GM19240 (cell line): Measurements from ENCODE around the gene EPHA4.
"Not testable (repeated sequence)": the region's sequence is repeated elsewhere in the genome, so short reads cannot be mapped to it uniquely, and the experiment has no call there.

Experiments
- DNase-seq: peaks from one replicate; pipeline ENCODE4 v3.0.0; 2011; ENCODE audit warnings: low spot score; ENCODE audit not compliant: insufficient read length

Gene EPHA4

DNA sequence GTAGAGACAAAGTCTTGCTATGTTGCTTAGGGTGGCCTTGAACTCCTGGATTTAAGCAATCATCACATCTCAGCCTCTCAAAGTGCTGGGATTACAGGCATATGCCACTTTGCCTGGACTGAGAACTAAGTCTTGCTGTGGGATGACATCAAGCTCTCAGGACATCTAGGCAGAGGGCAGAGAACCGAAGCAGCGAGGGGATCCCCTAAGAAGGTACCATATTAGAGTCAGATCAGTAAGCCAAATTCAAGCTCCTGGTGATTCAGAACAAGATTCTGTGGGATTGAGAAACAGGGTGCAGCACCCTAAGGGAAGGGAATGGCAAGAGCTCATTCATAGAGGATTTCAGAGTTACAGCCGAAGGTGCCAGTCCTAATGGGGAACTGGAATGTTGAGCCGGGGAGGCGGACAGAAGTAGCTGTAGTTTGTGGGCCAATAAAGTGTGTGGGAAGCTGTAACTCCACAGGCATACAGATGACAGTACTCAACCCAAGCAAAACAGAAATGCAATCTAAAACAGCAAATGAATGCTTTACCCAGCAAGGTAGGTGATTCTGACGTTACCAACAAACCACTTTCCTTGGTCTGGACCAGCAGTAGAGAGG lies 30.9 kb downstream of the EPHA4 start:
- no peak for DNase-seq

DNA sequence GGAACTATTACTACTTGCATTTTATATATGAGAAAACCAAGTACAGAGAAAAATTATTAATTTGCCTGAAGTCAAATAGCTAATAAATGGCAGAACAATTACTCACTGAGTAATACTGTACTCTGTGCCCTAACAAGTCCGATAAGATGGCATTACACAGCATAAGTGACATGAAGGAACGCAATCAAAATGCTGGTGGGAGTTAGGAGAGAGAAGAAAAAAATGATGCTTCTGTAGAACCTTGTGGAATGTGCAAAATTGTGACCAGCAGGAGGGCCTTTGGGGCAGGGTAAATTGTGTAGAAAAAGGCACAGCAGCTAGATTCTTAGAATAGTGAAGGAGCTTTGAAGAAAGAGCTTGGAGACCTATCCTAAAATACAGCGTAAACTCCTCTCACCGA lies 32.9 kb downstream of the EPHA4 start:
- no peak for DNase-seq

DNA sequence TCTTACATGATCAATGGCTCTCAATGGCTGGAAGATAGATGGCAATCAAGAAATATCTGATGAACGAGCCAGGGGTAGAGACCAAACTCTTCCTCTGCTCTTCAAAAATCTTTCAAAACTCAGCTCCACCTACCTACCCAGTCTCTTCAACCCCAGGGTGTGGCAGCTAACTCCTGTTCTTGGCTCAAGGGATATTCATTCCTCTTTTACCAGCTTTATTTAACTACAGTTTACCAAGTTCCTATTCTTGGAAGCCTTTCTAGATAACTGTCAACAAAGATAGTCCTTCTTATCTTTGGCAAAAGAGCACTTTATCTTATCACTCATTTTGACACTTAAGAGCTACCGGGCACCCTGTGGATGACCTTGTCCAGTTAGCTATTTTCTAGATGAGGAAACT lies 36.3 kb downstream of the EPHA4 start:
- no peak for DNase-seq

DNA sequence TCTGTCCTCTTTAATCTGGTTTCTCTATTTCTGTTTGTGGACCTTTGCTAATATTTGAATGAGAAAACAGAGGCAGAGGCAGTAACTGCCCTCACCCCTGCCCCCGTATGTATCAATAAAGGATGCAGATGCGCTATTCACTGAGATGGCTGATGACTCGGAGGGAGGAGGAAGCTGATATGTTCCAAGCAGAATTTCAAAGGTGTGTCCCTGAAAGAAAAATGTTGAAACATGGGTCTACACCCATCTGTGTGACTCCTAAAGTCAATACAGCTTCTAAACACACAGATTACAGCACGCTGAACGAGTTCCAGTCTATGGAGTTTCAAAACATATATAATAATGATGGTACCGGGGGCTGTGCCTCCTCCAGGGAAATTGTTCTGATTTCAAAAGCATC lies 38.8 kb downstream of the EPHA4 start:
- DNase-seq = no peak

DNA sequence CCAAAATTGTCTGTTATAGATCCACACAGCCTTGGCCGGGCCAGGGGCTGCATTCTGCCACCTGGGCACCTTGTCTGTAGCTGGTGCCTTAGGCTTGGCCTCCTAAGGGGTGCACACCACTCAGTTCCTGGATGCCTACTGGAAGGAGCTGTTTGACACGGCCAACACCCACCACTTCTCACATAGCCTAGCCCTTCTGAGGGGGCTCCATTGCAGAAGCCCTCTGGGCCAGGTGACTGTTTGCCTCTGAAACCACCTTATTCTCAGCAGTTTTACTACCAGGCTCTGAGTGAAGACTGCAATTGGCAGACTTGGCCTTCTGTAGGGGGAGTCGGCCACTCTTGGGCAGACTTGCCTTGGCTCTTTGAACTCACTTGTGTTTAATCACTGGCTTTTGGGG lies 39.5 kb downstream of the EPHA4 start:
- DNase-seq = no peak

DNA sequence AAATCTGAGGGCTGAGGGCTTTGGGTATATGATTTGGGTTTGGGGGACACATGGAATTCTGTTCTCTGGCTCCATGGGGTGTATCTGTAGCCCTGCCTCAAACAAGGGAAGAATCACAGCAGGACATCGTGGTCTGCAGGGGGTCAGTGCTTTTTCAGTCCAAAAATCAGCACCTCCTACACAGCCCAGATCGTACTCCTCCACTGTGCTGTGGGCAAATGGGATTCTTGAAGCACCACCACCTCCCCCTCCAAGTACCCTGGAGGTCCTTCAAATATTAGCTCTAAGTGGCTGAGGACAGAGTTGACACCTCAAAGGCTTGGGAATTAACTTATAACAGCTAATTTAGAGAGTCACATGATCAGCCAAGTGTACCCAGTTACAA lies 41.5 kb downstream of the EPHA4 start:
- no peak for DNase-seq

DNA sequence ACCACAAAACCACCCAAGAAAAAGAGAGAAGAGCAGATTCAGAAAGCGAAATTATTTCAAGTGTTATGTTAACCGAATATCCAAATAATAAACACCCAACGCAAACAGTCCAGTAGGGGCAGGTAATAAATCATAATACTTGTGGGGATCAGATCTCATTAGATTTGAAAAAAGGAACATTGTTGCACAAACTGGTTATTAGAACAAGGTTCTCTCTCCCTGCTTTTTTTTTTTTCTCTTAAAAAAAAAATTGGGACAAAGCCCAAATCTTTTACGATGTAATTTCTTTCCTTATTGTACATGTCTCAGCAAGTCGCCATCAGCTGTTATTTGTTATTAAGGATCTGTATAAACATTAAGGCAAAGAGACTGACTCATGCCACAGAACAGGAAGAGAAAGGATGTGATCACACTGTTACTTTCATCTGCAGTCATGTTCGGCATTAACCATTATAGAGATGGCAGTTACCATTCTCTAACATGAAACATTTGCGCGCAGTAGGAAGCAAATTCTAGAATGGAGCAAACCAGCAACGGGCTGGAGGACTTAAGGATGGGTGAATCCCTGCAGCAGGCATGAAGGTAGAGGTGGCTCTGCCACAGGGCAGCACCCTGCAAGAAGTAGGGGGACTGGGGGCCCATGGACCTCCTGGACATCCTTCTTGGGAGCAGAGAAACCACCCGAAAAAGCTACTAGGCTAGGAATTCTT lies 42.0 kb downstream of the EPHA4 start:
- no peak for DNase-seq

DNA sequence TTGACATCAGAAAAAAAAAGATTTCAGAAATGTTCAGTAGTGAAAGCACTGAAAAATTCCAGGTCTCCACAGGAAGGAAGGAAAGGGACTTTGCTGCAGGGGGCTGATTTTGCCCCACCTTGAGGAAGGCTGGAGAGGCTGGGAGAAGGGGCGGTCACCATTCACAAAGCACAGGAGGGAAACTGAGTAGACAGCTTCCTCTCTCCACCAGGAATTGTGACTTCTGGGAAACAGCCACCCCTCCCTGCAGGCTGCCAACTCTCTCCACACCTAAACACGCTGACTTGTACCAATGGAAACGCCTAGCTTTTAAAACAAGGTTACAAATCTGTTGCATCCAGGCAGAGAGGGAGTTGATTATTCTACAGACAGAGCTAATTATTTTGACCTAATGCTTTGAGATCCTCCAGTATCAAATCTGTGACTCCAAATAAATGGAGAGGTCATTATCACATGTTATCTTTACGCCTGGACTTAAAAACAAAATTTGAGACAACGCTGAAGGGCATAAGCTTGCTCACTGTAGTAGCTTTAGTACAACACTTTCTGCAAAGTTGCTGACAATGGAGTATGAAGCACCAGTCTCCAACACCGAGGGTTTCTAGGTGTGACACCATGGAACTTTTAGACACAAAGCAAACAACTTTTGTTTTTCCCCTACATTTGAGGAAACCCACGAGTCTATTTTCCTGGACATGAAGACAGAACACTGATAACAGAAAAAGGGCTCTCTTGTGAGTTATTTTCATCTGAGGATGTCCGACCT lies 42.7 kb downstream of the EPHA4 start:
- no peak for DNase-seq

DNA sequence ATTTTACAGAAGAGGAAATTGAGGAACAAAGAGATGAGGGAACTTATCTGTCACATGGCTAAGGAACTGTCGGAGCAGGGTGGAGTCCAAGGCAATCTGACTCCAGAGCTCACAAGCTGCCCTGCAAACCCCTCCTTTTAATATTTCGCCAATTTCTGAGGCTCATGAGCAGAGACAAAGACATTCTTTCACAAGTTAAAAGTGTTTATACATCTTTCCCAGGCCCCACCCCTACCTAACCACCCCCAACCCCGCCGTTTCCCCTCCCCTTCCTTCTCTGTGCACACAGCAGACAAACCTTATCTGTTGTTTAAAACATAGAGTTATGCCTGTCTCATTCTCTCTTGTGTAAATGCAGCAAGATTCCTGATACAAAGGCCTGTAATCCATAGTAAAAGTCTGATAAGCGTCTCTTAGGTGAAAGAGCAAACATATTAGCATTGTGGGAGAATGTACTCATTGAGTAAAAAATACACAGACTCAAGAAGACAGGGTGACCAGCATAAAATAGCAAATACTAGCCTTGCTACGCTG lies 44.3 kb downstream of the EPHA4 start:
- no peak for DNase-seq

DNA sequence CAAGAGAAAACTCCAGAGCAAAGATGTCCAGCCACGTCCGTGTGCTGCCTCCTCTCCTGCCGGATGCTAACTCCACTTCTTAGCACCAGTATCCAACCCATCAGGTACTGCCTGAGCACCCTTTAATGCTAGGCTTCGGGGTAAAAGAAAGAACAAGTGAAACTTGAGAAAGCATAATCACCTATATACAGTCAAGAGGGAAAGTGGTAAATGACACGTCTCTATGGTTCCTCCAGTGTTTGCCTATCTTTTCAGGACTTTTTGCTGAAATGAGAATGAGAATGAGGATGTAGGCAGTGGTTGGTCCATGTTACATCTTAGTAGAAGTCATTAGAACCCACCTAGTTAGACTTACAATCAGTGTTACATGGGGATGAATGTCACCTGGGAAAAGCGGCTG lies 47.9 kb downstream of the EPHA4 start:
- DNase-seq = no peak

DNA sequence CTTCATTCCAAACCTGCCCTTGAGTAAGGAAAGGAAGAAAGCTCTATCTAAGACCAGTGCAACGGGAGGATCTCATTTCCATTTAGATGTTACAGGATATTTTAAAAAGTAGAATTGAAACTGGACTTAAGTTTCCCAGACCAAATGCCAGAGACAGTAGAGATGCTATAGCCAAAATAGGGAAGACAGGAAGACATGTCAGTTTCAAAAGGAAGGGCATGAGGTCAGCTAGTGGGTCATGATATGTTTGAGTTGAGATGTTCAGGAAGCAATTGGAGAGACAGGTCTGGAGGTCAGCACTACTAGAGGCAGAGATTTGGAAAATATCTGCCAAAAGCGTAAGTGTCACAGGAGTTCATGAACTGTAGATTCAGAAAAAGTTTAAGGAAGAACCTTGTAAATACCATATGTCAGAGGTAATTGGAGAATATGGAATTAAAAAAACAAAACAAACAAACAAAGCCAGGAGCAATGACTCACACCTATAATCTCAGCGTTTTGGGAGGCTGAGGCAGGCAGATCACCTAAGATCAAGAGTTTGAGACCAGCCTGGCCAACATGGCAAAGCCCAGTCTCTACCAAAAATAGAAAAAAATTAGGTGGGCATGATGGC lies 50.8 kb downstream of the EPHA4 start:
- no peak for DNase-seq

DNA sequence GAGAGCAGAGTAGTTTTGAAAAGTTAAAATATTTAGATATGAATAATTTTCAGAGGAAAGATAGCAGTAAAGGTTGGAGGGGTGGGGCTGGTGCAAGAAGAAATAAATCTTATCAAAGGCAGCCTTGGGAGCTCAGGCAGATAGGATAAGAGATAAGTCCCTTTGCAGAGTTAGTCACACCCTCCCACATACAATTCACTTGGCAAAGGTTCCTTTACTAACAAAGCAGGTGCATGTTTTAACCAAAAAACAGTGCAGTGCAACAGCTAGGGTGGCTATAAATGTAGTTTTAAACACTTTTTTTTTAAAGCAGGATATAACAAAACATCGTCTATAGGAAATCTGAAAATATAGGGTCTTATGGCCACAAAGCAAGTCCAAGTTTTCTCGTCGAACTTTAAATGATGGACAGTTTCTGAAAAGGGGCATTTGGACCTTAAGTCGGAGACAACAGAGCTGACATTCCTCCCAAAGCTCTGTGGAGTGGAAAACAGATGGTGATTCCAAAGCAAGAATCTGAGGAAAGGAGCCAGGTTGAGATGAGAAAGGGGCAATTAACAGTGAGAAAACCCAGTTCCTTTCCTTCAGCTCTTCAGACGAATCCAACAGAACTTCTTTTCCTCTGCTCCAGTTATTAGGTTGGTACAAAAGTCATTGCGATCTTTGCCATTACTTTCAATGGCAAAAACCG lies 53.0 kb downstream of the EPHA4 start:
- DNase-seq = no peak

DNA sequence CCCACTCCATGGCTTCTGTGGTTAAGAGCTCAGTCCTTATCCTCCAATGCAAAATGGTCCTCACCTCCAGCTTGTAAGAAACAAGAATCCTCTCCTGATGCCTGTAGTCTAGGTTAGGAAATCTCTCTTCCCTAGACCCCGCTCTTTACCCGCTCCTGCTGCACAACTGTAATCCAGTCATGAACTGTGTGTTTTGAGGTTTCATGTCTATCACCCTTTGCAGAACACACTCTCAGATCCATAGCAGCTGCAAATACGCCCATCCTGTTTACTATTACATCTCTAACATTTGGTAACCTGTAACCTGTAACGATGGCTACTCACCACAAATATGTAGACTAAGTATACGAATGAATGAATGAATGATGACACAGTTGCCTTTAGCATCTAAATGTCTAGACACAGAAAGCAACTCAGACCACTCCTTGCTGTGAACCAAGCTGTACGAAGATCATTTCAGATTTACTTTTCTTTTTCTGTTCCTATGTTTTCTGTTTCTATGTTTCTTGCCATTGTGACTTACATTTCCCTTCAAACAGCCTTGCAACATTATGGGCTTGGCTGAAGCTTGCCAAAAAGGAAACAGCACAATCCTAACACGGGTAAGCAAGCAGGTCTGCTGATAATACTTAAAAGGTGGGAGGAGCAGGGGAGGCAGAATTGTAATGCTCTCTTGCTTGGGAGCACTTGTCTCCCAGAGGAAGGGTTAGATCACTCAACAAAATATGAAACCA lies 53.7 kb downstream of the EPHA4 start:
- no peak for DNase-seq

DNA sequence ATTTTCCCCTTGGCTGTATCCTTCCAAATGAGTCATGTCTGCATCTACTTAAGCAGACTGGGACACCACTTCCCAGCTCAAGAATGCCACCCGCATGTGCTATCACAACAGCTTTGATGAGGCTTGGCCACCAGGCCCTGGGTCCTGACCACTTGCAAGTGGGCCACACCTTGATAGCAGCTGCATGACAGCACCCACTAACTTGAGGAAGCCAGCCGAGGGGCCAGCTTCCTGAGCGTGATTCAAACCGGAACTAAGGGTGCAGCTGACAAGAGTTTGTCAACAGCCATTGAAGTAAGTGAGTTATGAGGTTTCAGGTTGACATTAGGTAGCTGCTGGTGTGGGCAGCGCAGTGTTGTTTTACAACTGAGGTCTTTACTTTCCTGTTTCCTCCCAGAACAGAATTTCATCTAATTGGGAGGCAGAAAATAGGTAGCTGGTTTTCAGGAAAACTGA lies 54.4 kb downstream of the EPHA4 start:
- peak; percentile 19 for DNase-seq

DNA sequence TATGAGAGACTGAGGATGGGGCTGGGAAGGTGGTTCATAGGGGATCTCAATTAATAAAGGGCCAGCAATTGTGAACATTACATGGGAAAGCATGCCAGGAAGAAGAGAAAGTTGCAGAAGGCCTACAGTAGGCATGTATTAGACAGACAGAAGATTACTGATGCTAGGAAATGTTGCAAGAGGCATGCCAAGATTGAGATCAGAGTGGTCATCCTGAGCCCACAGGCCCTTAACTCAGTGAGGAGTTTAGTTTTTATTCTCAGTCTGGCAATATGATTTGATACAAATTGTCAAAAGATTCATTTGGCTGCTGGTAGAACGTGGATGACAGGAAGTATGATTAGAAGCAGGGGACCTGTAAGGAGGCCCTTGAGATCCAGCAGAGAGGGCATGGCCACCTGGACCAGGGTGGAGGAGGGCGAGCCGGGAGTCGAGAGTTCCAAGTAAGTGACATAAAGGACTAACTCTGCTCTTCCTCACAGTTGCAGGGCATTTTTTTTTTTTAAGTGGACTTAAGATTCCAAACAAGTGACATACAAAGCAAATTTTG lies 54.9 kb downstream of the EPHA4 start:
- DNase-seq = no peak

DNA sequence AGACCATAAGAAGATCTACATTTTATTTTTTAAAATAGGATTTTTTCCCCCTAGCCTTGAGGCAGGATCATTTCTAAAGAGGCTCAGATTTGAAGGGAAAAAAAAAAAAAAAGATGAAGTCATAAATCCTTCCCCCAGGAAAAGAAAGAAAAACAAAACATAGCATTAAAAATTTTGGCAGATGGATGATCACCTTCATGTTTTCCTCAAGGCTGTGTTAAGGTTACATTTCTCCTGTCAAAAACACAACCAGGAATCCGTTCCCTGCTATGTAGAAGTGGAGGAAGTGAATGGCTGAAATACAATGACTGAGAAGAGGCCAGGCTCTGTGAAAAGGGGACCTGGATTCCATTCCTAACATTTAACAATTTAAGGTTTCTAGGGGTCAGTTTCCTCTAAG lies 56.2 kb downstream of the EPHA4 start:
- no peak for DNase-seq

DNA sequence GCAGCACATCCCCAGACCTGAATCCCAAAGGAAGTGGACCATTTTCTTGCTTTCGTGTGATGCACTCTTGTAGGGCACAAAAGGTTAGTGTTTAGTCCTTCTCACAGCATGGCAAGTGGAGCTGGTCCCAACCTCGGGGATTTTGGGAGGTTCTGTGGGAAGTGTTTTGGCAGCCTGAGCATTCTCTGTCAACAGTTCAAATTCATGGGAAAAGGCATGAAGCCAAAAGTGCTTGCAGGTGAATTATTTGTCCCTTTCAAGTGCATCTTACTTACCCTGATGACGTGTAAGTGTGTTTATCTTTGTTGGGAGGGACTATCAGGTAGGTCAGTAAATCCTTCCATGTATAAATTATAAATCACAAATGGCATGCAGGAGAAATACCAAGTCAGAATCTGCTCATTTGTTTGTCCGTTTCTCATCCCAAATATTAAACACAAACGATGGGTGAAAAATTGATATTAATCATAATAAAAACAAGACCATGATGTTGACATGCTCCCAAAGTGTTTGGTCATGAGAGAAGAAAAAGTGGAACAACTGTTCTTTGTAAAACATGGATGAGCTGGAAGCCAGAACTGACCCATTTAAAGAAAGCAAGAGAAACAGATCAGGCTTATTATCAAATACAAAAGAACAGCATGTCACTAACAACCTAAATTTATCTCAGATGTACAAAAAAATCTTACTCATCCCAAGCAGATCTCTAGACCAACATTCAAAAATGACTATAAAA lies 57.6 kb downstream of the EPHA4 start:
- DNase-seq = no peak

DNA sequence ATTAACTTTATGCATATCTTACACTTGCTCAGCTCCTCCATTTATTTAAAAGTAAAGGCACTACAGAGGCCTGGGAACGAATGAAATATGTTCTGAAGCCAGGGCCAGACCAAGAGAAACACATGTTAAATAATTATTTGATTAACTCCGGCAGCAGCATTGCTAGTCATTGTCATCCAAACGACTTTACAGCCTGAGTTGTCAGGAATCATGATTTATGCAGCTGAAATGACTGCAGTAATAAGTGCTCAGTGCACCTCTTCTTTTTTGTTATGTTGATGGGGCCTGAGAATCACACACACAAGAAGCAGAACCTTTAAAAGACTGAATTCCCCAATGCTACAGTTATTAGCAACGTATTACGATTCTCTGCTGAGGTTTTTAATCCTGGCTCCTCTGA lies 58.9 kb downstream of the EPHA4 start:
- DNase-seq = no peak

DNA sequence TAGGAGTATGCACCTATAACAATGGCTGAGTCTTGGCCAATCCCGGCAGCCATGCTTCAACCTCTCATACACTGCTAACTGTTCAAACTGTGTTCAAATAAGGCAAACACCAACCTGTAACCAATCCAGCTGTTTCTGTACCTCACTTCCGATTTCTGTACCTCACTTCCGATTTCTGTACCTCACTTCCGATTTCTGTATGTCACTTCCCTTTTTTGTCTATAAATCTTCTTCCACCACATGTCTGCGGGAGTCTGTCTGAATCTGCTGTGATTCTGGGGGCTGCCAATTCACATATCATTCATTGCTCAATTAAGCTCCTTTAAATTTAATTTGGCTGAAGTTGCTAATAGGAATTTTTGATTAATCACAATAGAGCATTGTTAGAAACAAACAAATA lies 60.8 kb downstream of the EPHA4 start:
- DNase-seq = not testable (repeated sequence)

DNA sequence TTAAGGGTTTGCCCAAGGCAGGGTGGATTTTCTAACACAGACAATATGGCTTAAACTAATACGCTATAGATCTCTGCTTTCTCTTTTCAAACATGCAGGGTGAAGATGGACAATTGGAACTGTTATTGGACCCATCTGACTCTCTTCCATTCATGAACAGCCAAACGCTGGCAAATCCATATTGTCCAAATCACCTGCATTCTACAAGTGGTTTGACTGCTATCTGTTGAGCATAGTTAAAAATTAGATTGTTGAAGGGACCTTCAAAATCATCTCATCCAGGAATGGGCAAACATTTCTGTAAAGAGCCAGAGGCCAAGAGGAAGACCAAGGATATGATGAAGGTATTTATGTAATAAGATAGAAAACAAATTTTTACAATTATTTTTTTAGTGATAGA lies 65.6 kb downstream of the EPHA4 start:
- DNase-seq = no peak
